ENCODE measurements around the gene PKNOX1. TPM values are rescaled to one million over a fixed set of nuclear protein-coding genes. Genes with fewer than 3 reads are reported as not detected.
A peak's percentile ranks its signal among the peaks of the same experiment; 100 is the strongest.
"Not testable (repeated sequence)": the region's sequence is repeated elsewhere in the genome, so short reads cannot be mapped to it uniquely, and the experiment has no call there.

The PKNOX1 gene
- 10 to 100 TPM; 21.5 to 24.8 TPM for total RNA-seq
- polyA plus RNA-seq: 10 to 100 TPM; 17.8 to 25.0 TPM

GRCh38 chr21:42973991-42974831 lies at the start of gene PKNOX1:
Gene PKNOX1 (plus strand): TSS chr21:42974562. CDS start chr21:43004382, 29,820 bp downstream.
- Mint-ChIP-seq H3K36me3 (peaks cover 4 to 15% of the 10 kb centered on the region in 2 donors), H3K4me1 (peaks cover 16 to 42% (median 30%) of the 10 kb centered on the region in 4 donors), H3K9me3 (no peaks in the 10 kb centered on the region), H3K27ac (peak within 1 kb of the TSS; percentile 91 to 98 (median 93)), H3K4me3 (peak within 1 kb of the TSS; percentile 84 to 95 (median 90)), H3K27me3 (no peaks in the 10 kb centered on the region)
- intact Hi-C loops (cut with micrococcal nuclease): loop anchor here (1.0 to 5.0 kb wide), 5 partner anchors 81 to 1363 kb away; partner anchors contain the start of genes CFAP410, NDUFV3, RSPH1 and WDR4
- H3K4me3 ChIP-seq (ENCODE audit: low read length in 2 of 2): peak within 1 kb of the TSS; percentile 70 to 94
- DNase-seq: peak; percentile 99 to 100 (median 99)
- ChIA-PET CTCF (ENCODE audit: partially characterized antibody) (no interaction called here), POLR2A (ENCODE audit: partially characterized antibody) (interaction anchor here (0.7 to 2.7 kb wide), 9 partner anchors 16 to 1683 kb away, joined by 3 to 35 read pairs (median 4); partner anchors contain the start of genes CFAP410, KRTAP12-3, NDUFV3 and RRP1)
- no peaks in the 10 kb centered on the region for H3K27me3 ChIP-seq (ENCODE audit: insufficient read depth, low read length)
- peak within 1 kb of the TSS; percentile 91 for H3K27ac ChIP-seq (ENCODE audit: low read depth, low read length)
- peaks cover 25% of the 10 kb centered on the region for H3K4me1 ChIP-seq (ENCODE audit: insufficient read depth, low read length)
- no peaks in the 10 kb centered on the region for H3K36me3 ChIP-seq (ENCODE audit: insufficient read depth, low read length)
- no peaks in the 10 kb centered on the region for H3K9me3 ChIP-seq (ENCODE audit: control insufficient read depth in 1 of 2, low read length in 2 of 2)

- Mint-ChIP-seq H3K4me3 (no peak within 1 kb of the TSS), H3K27me3 (no peaks in the 10 kb centered on the region), H3K9me3 (no peaks in the 10 kb centered on the region), H3K27ac (no peak within 1 kb of the TSS), H3K4me1 (peaks cover 10 to 12% (median 12%) of the 10 kb centered on the region in 4 donors), H3K36me3 (no peaks in the 10 kb centered on the region)
- Histone ChIP-seq H3K9me3 (ENCODE audit: control insufficient read depth in 1 of 2, low read length in 2 of 2) (no peaks in the 10 kb centered on the region), H3K4me3 (ENCODE audit: low read length in 2 of 2) (no peak within 1 kb of the TSS), H3K4me1 (ENCODE audit: insufficient read depth, low read length) (peaks cover 14% of the 10 kb centered on the region), H3K27ac (ENCODE audit: low read depth, low read length) (no peak within 1 kb of the TSS), H3K27me3 (ENCODE audit: insufficient read depth, low read length) (no peaks in the 10 kb centered on the region), H3K36me3 (ENCODE audit: insufficient read depth, low read length) (no peaks in the 10 kb centered on the region)
- CTCF ChIA-PET (ENCODE audit: partially characterized antibody): interaction anchor here (0.7 kb wide), 1 partner anchor 378 kb away, joined by 3 read pairs; no protein-coding TSS in a partner anchor
- intact Hi-C loops (cut with micrococcal nuclease): no loop called here
- POLR2A ChIA-PET (ENCODE audit: partially characterized antibody): no interaction called here
- no peak for DNase-seq
Observed at GRCh38 chr21:42925114-42925926, 49.0 kb upstream of the PKNOX1 start, which contains the start of gene ERVH48-1. Gene ERVH48-1 (minus strand): TSS chr21:42925630. CDS start chr21:42919006, 6,624 bp downstream.

- H3K27me3 Mint-ChIP-seq; H3K27me3 ChIP-seq (ENCODE audit: insufficient read depth, low read length); H3K9me3 ChIP-seq (ENCODE audit: control insufficient read depth in 1 of 2, low read length in 2 of 2); H3K36me3 Mint-ChIP-seq; CTCF ChIA-PET (ENCODE audit: partially characterized antibody); H3K36me3 ChIP-seq (ENCODE audit: insufficient read depth, low read length); H3K27ac ChIP-seq (ENCODE audit: low read depth, low read length); DNase-seq; H3K9me3 Mint-ChIP-seq; POLR2A ChIA-PET (ENCODE audit: partially characterized antibody); H3K4me3 Mint-ChIP-seq; H3K4me3 ChIP-seq (ENCODE audit: low read length in 2 of 2); intact Hi-C loops (cut with micrococcal nuclease): not testable (repeated sequence)
- peaks cover 14% of the 10 kb centered on the region for H3K4me1 ChIP-seq (ENCODE audit: insufficient read depth, low read length)
- peak overlapping the region in 1 of 7 donors; percentile 60 for H3K27ac Mint-ChIP-seq
- H3K4me1 Mint-ChIP-seq: peaks cover 10 to 12% (median 12%) of the 10 kb centered on the region in 4 donors
Observed at GRCh38 chr21:42927474-42928200, 46.7 kb upstream of the PKNOX1 start.

- ChIA-PET CTCF (ENCODE audit: partially characterized antibody) (no interaction called here), POLR2A (ENCODE audit: partially characterized antibody) (no interaction called here)
- Histone ChIP-seq H3K27me3 (ENCODE audit: insufficient read depth, low read length) (no peaks in the 10 kb centered on the region), H3K36me3 (ENCODE audit: insufficient read depth, low read length) (no peaks in the 10 kb centered on the region), H3K4me3 (ENCODE audit: low read length in 2 of 2) (no peak overlapping the region), H3K27ac (ENCODE audit: low read depth, low read length) (no peak overlapping the region), H3K4me1 (ENCODE audit: insufficient read depth, low read length) (no peaks in the 10 kb centered on the region), H3K9me3 (ENCODE audit: control insufficient read depth in 1 of 2, low read length in 2 of 2) (no peaks in the 10 kb centered on the region)
- Mint-ChIP-seq H3K4me3 (no peak overlapping the region), H3K36me3 (no peaks in the 10 kb centered on the region), H3K27ac (peak overlapping the region in 1 of 7 donors; percentile 10), H3K9me3 (no peaks in the 10 kb centered on the region), H3K4me1 (no peaks in the 10 kb centered on the region), H3K27me3 (no peaks in the 10 kb centered on the region)
- intact Hi-C loops (cut with micrococcal nuclease): no loop called here
- DNase-seq: no peak
Observed at GRCh38 chr21:42929969-42930368, 44.4 kb upstream of the PKNOX1 start.

GRCh38 chr21:42931560-42932235 lies 42.7 kb upstream of the PKNOX1 start:
- CTCF ChIA-PET (ENCODE audit: partially characterized antibody): no interaction called here
- Mint-ChIP-seq H3K36me3 (no peaks in the 10 kb centered on the region), H3K9me3 (no peaks in the 10 kb centered on the region), H3K27ac (no peak overlapping the region), H3K4me1 (no peaks in the 10 kb centered on the region), H3K27me3 (no peaks in the 10 kb centered on the region), H3K4me3 (no peak overlapping the region)
- H3K9me3 ChIP-seq (ENCODE audit: control insufficient read depth in 1 of 2, low read length in 2 of 2): no peaks in the 10 kb centered on the region
- H3K36me3 ChIP-seq (ENCODE audit: insufficient read depth, low read length): no peaks in the 10 kb centered on the region
- H3K27me3 ChIP-seq (ENCODE audit: insufficient read depth, low read length): no peaks in the 10 kb centered on the region
- H3K4me3 ChIP-seq (ENCODE audit: low read length in 2 of 2): no peak overlapping the region
- no peak for DNase-seq
- intact Hi-C loops (cut with micrococcal nuclease): no loop called here
- H3K4me1 ChIP-seq (ENCODE audit: insufficient read depth, low read length): no peaks in the 10 kb centered on the region
- H3K27ac ChIP-seq (ENCODE audit: low read depth, low read length): no peak overlapping the region
- POLR2A ChIA-PET (ENCODE audit: partially characterized antibody): no interaction called here

GRCh38 chr21:42932378-42933136 lies 41.8 kb upstream of the PKNOX1 start:
- CTCF ChIA-PET (ENCODE audit: partially characterized antibody); H3K4me1 ChIP-seq (ENCODE audit: insufficient read depth, low read length); H3K36me3 ChIP-seq (ENCODE audit: insufficient read depth, low read length); intact Hi-C loops (cut with micrococcal nuclease); H3K27ac ChIP-seq (ENCODE audit: low read depth, low read length); H3K4me1 Mint-ChIP-seq; H3K27me3 ChIP-seq (ENCODE audit: insufficient read depth, low read length); POLR2A ChIA-PET (ENCODE audit: partially characterized antibody); H3K9me3 Mint-ChIP-seq; H3K4me3 ChIP-seq (ENCODE audit: low read length in 2 of 2); H3K4me3 Mint-ChIP-seq; H3K27me3 Mint-ChIP-seq; H3K36me3 Mint-ChIP-seq; H3K9me3 ChIP-seq (ENCODE audit: control insufficient read depth in 1 of 2, low read length in 2 of 2); DNase-seq: not testable (repeated sequence)
- peak overlapping the region in 1 of 7 donors; percentile 65 for H3K27ac Mint-ChIP-seq

Measured in CD4-positive, alpha-beta memory T cell (primary cell).